B cell (primary cell): Measurements from ENCODE around the gene TMEM14B. TPM values are rescaled to one million over a fixed set of nuclear protein-coding genes. Genes with fewer than 3 reads are reported as not detected.

Experiments
- ATAC-seq: fragments of 200-7000 bp; cut with Tn5 transposase; one replicate; pipeline ENCODE4 v1.10.0; 2021; ENCODE audit warnings: low read depth, mild to moderate bottlenecking, moderate number of reproducible peaks, moderate library complexity
- CTCF ChIA-PET: fragments of 350-600 bp; sonication (Branson Sonifier 250); formaldehyde crosslinking; loops from one replicate; lab custom pipeline; 2021; ENCODE audit warnings: antibody characterized with exemption, inconsistent platforms; lab: Charles Lee
- POLR2A ChIA-PET: fragments of 350-600 bp; sonication (Branson Sonifier 250); formaldehyde crosslinking; loops from one replicate; lab custom pipeline; 2021; ENCODE audit warnings: antibody characterized with exemption; lab: Charles Lee
- DNase-seq: peaks from one replicate; pipeline ENCODE4 v3.0.0; 2013
- H2AFZ ChIP-seq: 2 replicates; pipeline ENCODE4 v1.6.1; 2012; ENCODE audit warnings: mild to moderate bottlenecking, low read depth, low read length; ENCODE audit not compliant: insufficient read depth, poor library complexity, severe bottlenecking
- H3K27ac ChIP-seq, 2 donors: 1 replicate in 1 of 2; 2 replicates in 1 of 2; pipeline ENCODE4 v1.5.1; 2012 to 2013; ENCODE audit warnings: low read length in 2 of 2, mild to moderate bottlenecking in 2 of 2, moderate library complexity in 1 of 2
- H3K27me3 ChIP-seq, 4 experiments: fragments of 200-600 bp in 1 of 4; sonication (generic) in 1 of 4; replicated peaks in 1 of 4; 1 replicate in 2 of 4; 2 replicates in 2 of 4; pipeline versions ENCODE4 v1.6.1 to v1.7.0; 2013 to 2016; ENCODE audit warnings: low read length in 3 of 4, mild to moderate bottlenecking in 2 of 4, mixed read lengths in 1 of 4, moderate library complexity in 1 of 4; ENCODE audit not compliant: insufficient read depth in 4 of 4, control insufficient read depth in 3 of 4; ENCODE audit errors: control extremely low read depth in 1 of 4
- H3K36me3 ChIP-seq, 2 experiments: replicated peaks in 1 of 2; 1 replicate in 1 of 2; 2 replicates in 1 of 2; pipeline versions ENCODE4 v1.6.1 to v1.7.1; 2013; ENCODE audit warnings: low read length in 1 of 2; ENCODE audit not compliant: insufficient read depth in 2 of 2, control insufficient read depth in 1 of 2; ENCODE audit errors: control extremely low read depth in 1 of 2, extremely low read depth in 1 of 2
- H3K4me1 ChIP-seq, 2 donors: fragments of 200-600 bp in 1 of 2; sonication (generic) in 1 of 2; 1 replicate in 1 of 2; 2 replicates in 1 of 2; pipeline versions ENCODE4 v1.5.1 to v1.6.1; 2013 to 2017; ENCODE audit warnings: low read length in 2 of 2; ENCODE audit not compliant: control insufficient read depth in 2 of 2, insufficient read depth in 2 of 2
- H3K4me2 ChIP-seq: replicated peaks from 2 replicates; pipeline ENCODE3; 2012; ENCODE audit warnings: mild to moderate bottlenecking, low read depth, low read length; ENCODE audit not compliant: poor library complexity, severe bottlenecking
- H3K4me3 ChIP-seq, 5 experiments: fragments of 200-600 bp in 1 of 5; sonication (generic) in 1 of 5; 1 replicate in 3 of 5; 2 replicates in 2 of 5; pipeline versions ENCODE4 v1.5.1 to v1.7.0; 2011 to 2016; ENCODE audit warnings: low read length in 4 of 5, mild to moderate bottlenecking in 4 of 5, low read depth in 2 of 5, control low read depth in 1 of 5, moderate library complexity in 1 of 5; ENCODE audit not compliant: insufficient read depth in 1 of 5; ENCODE audit errors: control extremely low read depth in 1 of 5, extremely low read depth in 1 of 5
- H3K79me2 ChIP-seq: fragments of 200-600 bp; sonication (generic); one replicate; pipeline ENCODE4 v1.6.0; 2016; ENCODE audit warnings: low read length; ENCODE audit not compliant: control insufficient read depth, insufficient read depth
- H3K9ac ChIP-seq: fragments of 200-600 bp; sonication (generic); 2 replicates; pipeline ENCODE4 v1.6.1; 2017; ENCODE audit warnings: mild to moderate bottlenecking, low read length, moderate library complexity
- H3K9me3 ChIP-seq, 3 donors: one replicate each; pipeline versions ENCODE4 v1.6.1 to v1.7.1; 2013; ENCODE audit warnings: low read length in 2 of 3; ENCODE audit not compliant: control insufficient read depth in 2 of 3, insufficient read depth in 1 of 3; ENCODE audit errors: control extremely low read depth in 1 of 3
- H4K20me1 ChIP-seq: 2 replicates; pipeline ENCODE4 v1.6.0; 2012; ENCODE audit warnings: mild to moderate bottlenecking, low read length; ENCODE audit not compliant: insufficient read depth, control insufficient read depth, poor library complexity, severe bottlenecking
- H3K27ac Mint-ChIP-seq: one replicate; pipeline ENCODE4 v1.8.0; 2021; ENCODE audit warnings: mixed read lengths
- H3K27me3 Mint-ChIP-seq: one replicate; pipeline ENCODE4 v1.8.0; 2021; ENCODE audit warnings: mixed read lengths
- H3K4me1 Mint-ChIP-seq: one replicate; pipeline ENCODE4 v1.8.0; 2021; ENCODE audit warnings: mixed read lengths
- H3K4me3 Mint-ChIP-seq: one replicate; pipeline ENCODE4 v1.8.0; 2021; ENCODE audit warnings: mixed read lengths
- H3K9me3 Mint-ChIP-seq: one replicate; pipeline ENCODE4 v1.8.0; 2022; ENCODE audit warnings: mixed read lengths; ENCODE audit not compliant: insufficient read depth
- EZH2 ChIP-seq: IDR thresholded peaks from 2 replicates; pipeline ENCODE4 v1.6.1; 2012; ENCODE audit warnings: borderline replicate concordance, low read depth, mild to moderate bottlenecking, moderate library complexity, low read length; ENCODE audit not compliant: insufficient read depth, poor library complexity, severe bottlenecking
- WGBS: methylation state at CpG from one replicate; pipeline ENCODE4 v1.1.5; 2013; ENCODE audit warnings: missing lambda C conversion rate; ENCODE audit not compliant: insufficient coverage; 5-methylcytosine and 5-hydroxymethylcytosine counted together
- intact Hi-C: fragments of 100-400 bp; cut with micrococcal nuclease; formaldehyde crosslinking; loops from one replicate; pipeline ENCODE4 v1.10.0; 2022
- polyA plus RNA-seq: library from polyadenylated mRNA; depleted of rRNA; stranded (reverse); fragments of >200 nt; gene quantifications from 2 replicates; pipeline ENCODE4 v1.2.3, GENCODE V29; 2012
- total RNA-seq, 2 donors: library from RNA; stranded (reverse); fragments of 120-200 nt in 1 of 2; gene quantifications; 1 replicate in 1 of 2; 2 replicates in 1 of 2; pipeline versions ENCODE4 v1.2.3 to v1.2.4, GENCODE V29; 2013 to 2022
- TF ChIP-seq, protein P1 (sequence below): fragments of 200-600 bp; IDR thresholded peaks from one replicate; pipeline ENCODE4 v1.8.0; 2022; ENCODE audit warnings: antibody characterized with exemption, mild to moderate bottlenecking

Gene TMEM14B
- total and polyA plus RNA-seq, 2 donors (not counting 1 experiment from before 2014, with no cell fraction given), result 40.8 to 58.5 TPM

DNA sequence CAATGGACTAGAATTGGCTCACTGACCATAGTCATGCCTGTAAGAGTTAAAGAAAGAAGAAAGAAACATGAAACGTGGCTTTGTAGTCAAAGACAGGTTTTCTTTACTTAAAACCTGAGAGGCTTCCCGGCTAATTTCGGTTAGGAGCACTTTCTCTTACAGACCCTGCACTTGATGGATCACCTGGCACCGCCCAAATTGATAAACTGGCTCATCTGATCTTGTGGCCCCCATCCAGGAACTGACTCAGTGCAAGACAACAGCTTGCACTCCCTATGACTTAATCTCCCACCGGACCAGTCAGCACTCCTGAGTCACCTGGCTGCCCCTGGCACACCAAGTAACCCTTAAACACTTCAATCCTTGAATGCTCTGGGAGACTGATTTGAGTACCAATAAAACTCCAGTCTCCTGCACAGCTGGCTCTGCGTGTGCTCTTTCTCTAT, 12.3 kb downstream of the TMEM14B start:
- H3K9me3 ChIP-seq, result no peaks in the 10 kb centered on the region
- DNase-seq (no peak), ATAC-seq (no peak)
- H3K9ac ChIP-seq, result no peak overlapping the region
- Mint-ChIP-seq H3K27ac (no peak overlapping the region), H3K27me3 (no peaks in the 10 kb centered on the region), H3K4me3 (no peak overlapping the region), H3K4me1 (peaks cover 2% of the 10 kb centered on the region), H3K9me3 (no peaks in the 10 kb centered on the region)
- H3K4me3 ChIP-seq, result no peak overlapping the region
- intact Hi-C loops, result loop anchor here (1.0 kb wide), 1 partner anchor 250 kb away; no protein-coding TSS in a partner anchor
- ChIA-PET CTCF (interaction anchor here (0.6 to 2.8 kb wide), 9 partner anchors 11 to 281 kb away, joined by 3 to 17 read pairs (median 4); no protein-coding TSS in a partner anchor), POLR2A (no interaction called here)
- no peak for TF ChIP-seq EZH2
- TF ChIP-seq, protein P1, sequence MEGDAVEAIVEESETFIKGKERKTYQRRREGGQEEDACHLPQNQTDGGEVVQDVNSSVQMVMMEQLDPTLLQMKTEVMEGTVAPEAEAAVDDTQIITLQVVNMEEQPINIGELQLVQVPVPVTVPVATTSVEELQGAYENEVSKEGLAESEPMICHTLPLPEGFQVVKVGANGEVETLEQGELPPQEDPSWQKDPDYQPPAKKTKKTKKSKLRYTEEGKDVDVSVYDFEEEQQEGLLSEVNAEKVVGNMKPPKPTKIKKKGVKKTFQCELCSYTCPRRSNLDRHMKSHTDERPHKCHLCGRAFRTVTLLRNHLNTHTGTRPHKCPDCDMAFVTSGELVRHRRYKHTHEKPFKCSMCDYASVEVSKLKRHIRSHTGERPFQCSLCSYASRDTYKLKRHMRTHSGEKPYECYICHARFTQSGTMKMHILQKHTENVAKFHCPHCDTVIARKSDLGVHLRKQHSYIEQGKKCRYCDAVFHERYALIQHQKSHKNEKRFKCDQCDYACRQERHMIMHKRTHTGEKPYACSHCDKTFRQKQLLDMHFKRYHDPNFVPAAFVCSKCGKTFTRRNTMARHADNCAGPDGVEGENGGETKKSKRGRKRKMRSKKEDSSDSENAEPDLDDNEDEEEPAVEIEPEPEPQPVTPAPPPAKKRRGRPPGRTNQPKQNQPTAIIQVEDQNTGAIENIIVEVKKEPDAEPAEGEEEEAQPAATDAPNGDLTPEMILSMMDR, result no peak
- WGBS, result 96% methylated on average over 6 of the region's 6 CpGs
- H3K27ac ChIP-seq, result no peak overlapping the region
- H3K36me3 ChIP-seq, result peaks cover 1 to 29% of the 10 kb centered on the region in 2 experiments
- no peak overlapping the region for H2AFZ ChIP-seq
- H3K4me2 ChIP-seq, result no peak overlapping the region
- peaks cover 1% of the 10 kb centered on the region for H4K20me1 ChIP-seq
- H3K79me2 ChIP-seq, result peaks cover 3% of the 10 kb centered on the region
- no peaks in the 10 kb centered on the region for H3K4me1 ChIP-seq
- H3K27me3 ChIP-seq, result no peaks in the 10 kb centered on the region

DNA sequence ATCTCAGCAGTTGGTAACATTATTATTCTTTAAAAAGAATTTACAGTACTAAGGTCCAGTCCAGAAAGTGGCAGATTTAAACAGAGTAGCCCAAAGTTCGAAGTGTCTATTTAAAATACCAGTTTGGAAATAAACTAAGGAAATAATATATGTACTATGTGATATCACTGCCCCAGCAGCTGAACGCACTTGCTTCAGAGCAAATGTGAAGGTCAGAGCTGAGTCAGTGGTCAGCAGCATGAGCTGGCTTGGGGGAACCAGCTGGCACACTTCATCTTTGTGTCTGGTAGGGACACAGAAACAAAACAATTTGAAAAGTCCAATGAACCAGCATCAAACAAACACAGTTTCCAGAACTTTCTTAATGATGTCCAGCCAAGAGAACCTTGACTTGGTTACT, 15.4 kb downstream of the TMEM14B start:
- Histone ChIP-seq H3K9me3 (no peaks in the 10 kb centered on the region), H3K79me2 (peaks cover 3% of the 10 kb centered on the region), H3K27me3 (no peaks in the 10 kb centered on the region), H3K4me1 (no peaks in the 10 kb centered on the region), H3K36me3 (peaks cover 1 to 10% of the 10 kb centered on the region in 2 experiments), H3K4me3 (no peak overlapping the region), H3K9ac (no peak overlapping the region), H3K4me2 (no peak overlapping the region), H2AFZ (no peak overlapping the region), H4K20me1 (no peaks in the 10 kb centered on the region), H3K27ac (no peak overlapping the region)
- Mint-ChIP-seq H3K27ac (no peak overlapping the region), H3K27me3 (no peaks in the 10 kb centered on the region), H3K4me1 (no peaks in the 10 kb centered on the region), H3K9me3 (no peaks in the 10 kb centered on the region), H3K4me3 (no peak overlapping the region)
- POLR2A ChIA-PET, result no interaction called here
- CTCF ChIA-PET, result interaction anchor here (1.2 kb wide), 1 partner anchor 34 kb away, joined by 3 read pairs; no protein-coding TSS in a partner anchor
- DNase-seq, result no peak
- intact Hi-C loops, result no loop called here
- ATAC-seq, result no peak
- WGBS, result no CpG with 5 or more reads among the region's 2 CpGs
- TF ChIP-seq EZH2, result no peak
- TF ChIP-seq, protein P1, result no peak
